Measurements from ENCODE around the gene RPS16.

The RPS16 gene

GRCh38 chr19:39405958-39406655, 29.6 kb downstream of the RPS16 start:
- DNase-seq: peak; percentile 81

GRCh38 chr19:39405261-39405957, 30.3 kb downstream of the RPS16 start:
- peak; percentile 20 for DNase-seq

DNA sequence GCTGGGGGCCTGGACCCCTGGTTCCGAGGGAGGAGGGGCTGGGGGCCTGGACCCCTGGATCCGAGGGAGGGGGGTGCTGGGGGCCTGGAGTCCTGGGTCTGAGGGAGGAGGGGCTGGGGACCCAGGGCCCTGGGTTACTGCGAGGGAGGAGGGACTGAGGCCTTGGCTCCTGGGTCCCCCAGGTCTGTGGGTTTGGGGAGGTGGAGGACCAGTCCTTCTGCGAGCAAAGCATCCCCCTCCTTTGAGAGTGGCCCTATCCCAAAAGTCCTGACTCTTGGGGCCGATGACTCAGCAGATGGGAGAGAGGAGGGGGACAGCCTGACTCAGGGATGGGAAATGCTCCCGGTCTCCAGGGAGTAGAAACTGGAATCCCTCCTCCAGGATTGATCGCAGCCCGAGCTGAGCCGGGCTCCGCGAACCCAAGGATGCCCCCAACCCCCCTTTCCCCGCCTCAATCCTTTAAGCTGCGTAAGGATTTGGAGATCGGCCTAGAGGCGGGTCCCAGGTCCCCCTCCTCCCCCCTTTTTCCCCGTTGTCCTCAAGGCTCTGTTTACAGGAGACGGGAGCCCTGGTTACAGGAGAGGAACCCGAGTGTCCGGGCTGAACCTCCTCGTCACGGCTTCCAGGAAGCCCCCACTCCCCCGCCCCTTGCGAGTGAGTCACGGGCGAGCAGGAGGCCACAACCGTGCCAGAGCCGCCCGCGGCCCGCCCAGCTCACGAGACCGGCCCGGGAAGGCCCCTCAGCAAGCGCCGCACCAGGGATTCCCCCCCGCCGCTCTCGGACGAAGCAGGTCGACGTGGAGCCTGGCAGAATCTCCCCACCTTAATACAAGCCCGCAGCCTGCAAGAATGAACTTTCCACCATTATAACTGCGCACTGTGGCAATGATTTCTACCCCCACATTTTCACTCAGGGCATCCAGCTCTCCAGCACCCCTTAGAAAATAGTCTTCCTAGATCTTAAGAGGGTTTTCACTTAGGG, 32.1 kb downstream of the RPS16 start:
- peak; percentile 90 for DNase-seq

GRCh38 chr19:39402346-39403300, 33.1 kb downstream of the RPS16 start:
- peak; percentile 96 for DNase-seq

DNA sequence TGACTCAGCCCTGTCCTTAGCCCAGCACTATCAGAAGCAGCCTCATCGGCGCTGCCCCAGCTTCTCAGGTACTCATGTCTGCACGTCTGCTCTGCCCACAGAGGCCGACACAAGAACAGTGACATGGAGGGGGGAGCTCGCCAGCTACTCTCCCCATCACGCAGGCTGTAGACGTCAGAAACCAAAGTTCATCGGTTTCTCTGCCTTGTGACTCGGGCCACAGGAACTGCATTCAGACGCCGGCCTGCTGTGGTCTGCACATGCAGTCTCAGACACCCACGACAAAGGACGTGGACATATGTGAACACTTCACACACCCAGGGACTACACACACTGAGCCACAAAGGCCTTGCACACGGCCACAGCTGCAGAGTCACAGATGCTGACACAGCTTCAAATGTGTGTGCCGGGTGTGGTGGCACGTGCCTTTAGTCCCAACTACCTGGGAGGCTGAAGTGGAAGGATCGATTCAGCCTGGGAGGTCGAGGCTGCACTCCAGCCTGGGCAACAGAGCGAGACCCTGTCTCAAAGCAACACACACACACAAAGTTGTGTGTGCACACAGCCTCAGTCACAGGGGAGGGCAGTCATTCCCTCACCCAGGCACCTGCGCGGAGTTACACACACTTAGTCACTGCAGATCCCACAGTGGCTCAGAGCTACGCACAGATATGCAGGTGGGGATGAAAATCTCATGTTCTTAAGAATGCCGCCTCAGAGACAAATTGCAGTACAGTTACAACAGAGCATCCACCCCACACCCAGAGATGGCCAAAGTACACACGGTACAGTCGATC, 34.0 kb downstream of the RPS16 start:
- DNase-seq: peak; percentile 17

- no peak for DNase-seq
These were observed 34.6 kb downstream of the RPS16 start for GRCh38 chr19:39401070-39401548.

GRCh38 chr19:39400061-39400460, 35.7 kb downstream of the RPS16 start:
- no peak for DNase-seq

GRCh38 chr19:39399668-39400050, 36.1 kb downstream of the RPS16 start:
- no peak for DNase-seq

GRCh38 chr19:39398297-39398864, 37.4 kb downstream of the RPS16 start:
- no peak for DNase-seq

GRCh38 chr19:39397360-39398296, 38.1 kb downstream of the RPS16 start:
- peak; percentile 87 for DNase-seq

DNA sequence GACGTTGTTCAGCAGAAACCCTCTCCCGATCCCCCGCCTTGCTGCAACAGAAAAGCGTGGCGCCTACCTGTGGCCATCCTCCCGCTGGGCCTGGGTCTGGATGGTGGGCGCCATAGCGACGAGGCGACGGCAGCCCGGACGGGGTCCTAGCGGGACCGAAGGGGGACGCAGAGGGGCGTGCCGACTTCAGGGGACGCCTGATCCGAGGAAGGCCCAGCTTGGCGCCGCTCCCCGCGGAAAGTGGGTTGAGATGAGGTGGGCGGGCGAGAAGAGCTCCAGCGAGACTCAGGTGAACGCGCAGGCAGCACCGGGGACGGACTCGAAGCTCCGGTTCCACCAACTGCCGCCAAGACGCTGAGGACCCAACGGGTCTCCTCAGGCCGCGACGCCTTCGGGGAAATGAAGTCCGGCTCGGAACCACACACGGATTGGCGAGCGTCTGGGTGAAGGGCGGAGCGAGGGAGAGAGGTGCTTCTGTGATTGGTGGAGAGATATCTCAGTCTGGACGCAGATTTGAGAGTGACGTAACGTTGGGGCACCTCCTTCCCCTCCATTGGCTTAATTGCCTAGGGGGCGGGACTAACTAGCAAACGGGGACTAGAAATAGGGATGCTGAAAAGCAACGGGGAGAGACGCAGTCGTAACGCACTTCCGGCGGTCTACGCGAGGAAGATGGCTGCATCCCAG, 44.9 kb downstream of the RPS16 start, which contains the start of the genes MED29 and PAF1:
MED29 (plus strand) TSS at position 628 of the 687 bp plus-strand sequence; CDS start at position 673, 45 bp downstream.
PAF1 (minus strand) TSS at position 356 of the 687 bp plus-strand sequence; CDS start at position 114, 242 bp downstream.
- peak; percentile 99 for DNase-seq

DNA sequence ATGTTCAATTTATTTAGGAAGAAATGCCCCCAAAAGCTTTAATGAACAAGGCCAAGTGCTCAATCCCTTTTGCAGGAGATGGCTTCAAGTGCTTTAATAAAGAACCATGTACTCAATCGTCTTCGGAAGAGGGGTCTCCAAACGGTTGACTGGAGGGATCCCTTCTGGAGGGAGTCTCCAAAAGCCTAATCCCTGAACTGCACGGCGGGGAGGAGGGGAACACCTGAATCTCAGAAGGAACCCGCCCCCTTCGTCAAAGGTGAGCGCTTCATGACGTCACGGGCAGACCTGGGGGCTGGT, 45.3 kb downstream of the RPS16 start:
- no peak for DNase-seq

DNA sequence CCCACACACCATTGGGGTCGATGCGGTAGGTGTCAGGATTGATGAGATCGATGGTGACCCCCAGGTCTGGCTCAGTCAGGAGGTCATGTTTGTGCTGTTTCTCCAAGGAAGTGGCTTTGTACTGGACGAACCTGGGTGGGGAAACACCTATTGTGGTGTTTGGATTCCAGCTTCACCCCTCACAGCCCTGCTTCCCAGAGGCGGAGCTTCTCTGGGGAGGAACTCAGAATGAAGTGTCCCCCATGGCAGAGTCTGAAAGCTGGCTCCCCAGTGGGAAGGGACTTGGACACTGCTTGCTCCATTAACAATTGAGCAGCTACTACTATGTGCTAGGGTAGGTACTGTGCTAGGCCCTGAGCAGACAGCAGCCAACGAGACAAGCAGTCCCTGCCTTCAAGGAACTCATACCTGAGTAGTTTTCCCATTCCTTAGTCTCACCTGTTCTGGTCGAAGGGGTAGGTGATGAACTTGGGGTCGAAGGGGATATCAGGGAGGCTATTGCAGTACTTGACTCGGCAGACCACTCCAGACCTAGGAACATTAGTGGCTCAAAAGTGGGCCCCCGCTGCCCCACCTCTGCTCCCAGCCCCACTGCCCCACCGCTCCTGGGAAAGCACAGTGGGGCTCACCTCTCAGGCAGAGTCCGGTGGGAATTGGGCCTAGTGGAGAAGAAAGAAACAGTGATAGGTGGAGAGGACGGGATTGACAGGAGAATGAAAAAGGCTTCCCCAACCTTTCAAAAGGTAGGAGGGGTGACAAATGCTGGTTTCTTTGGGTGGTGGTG, 45.9 kb downstream of the RPS16 start:
- no peak for DNase-seq

GRCh38 chr19:39388657-39389056, 47.1 kb downstream of the RPS16 start:
- DNase-seq: no peak

- DNase-seq: no peak
These were observed 49.2 kb downstream of the RPS16 start for GRCh38 chr19:39386557-39386956.

GRCh38 chr19:39385629-39386411, 49.9 kb downstream of the RPS16 start:
- DNase-seq: no peak
